ENCODE results near the gene OGN. TPM values are rescaled to one million over a fixed set of nuclear protein-coding genes. Genes with fewer than 3 reads are reported as not detected.
"Not testable (repeated sequence)": the region's sequence is repeated elsewhere in the genome, so short reads cannot be mapped to it uniquely, and the experiment has no call there.

The OGN gene
- total and polyA plus RNA-seq, 2 of the 4 experiments (the other 2 are of a cell fraction) = under 0.01 to 0.10 TPM

- H2BK5ac ChIP-seq (ENCODE audit: low read depth, low read length, poor library complexity, severe bottlenecking); DNase-seq; H3K9me3 ChIP-seq (ENCODE audit: control insufficient read depth, insufficient read depth, low read length); H4K91ac ChIP-seq (ENCODE audit: insufficient read depth, low read depth, low read length); H3K9me1 ChIP-seq (ENCODE audit: insufficient read depth, low read length); H3K27ac ChIP-seq (ENCODE audit: insufficient read depth, low read length); H3K14ac ChIP-seq (replicated peaks; ENCODE audit: low read depth, low read length); H2BK20ac ChIP-seq (ENCODE audit: low read depth, low read length); H2BK120ac ChIP-seq (ENCODE audit: low read depth, low read length); H2AFZ ChIP-seq (replicated peaks; ENCODE audit: low read length, poor library complexity); H4K5ac ChIP-seq (ENCODE audit: low read depth, low read length); H3K18ac ChIP-seq (ENCODE audit: low read depth, low read length); H2AK5ac ChIP-seq (ENCODE audit: low read depth, low read length); H2AK9ac ChIP-seq (replicated peaks; ENCODE audit: low read depth, low read length, poor library complexity); H3K23ac ChIP-seq (ENCODE audit: low read depth, low read length); POLR2A ChIA-PET (ENCODE audit: unreplicated experiment); H4K8ac ChIP-seq (ENCODE audit: low read depth in 2 of 2, low read length in 2 of 2); H3K4me2 ChIP-seq (ENCODE audit: low read depth, low read length); dilution Hi-C loops (cut with HindIII; ENCODE audit: low sequenced_read_pairs, unreplicated experiment); H3K4me1 ChIP-seq (ENCODE audit: control insufficient read depth, insufficient read depth, low read length); ATAC-seq (ENCODE audit: low read depth); in situ Hi-C loops (cut with MboI; ENCODE audit: low sequenced_read_pairs); H3K36me3 ChIP-seq (ENCODE audit: control insufficient read depth, insufficient read depth, low read length); H3K56ac ChIP-seq (ENCODE audit: extremely low read depth, insufficient read depth, low read length); H3K9ac ChIP-seq (ENCODE audit: low read depth, low read length); H3K79me1 ChIP-seq (ENCODE audit: low read depth in 1 of 2, low read length in 2 of 2); H2BK15ac ChIP-seq (ENCODE audit: low read depth, low read length); H3K27me3 ChIP-seq (ENCODE audit: control insufficient read depth, insufficient read depth, low read length); H3K4ac ChIP-seq (ENCODE audit: low read depth, low read length); H3K4me3 ChIP-seq (ENCODE audit: insufficient read depth, low read depth, low read length); H4K20me1 ChIP-seq (ENCODE audit: insufficient read depth, low read length); intact Hi-C loops (cut with micrococcal nuclease); BruUV-seq (replicated peaks): not testable (repeated sequence)
- WGBS, 2 experiments (ENCODE audit: extremely low coverage in 2 of 2, insufficient read length in 1 of 2) = no CpG with 5 or more reads among the region's 4 CpGs
- CTCF ChIA-PET = interaction anchor here (0.6 kb wide), 1 partner anchor 18 kb away, joined by 3 read pairs; no protein-coding TSS in a partner anchor
Measured at GRCh38 chr9:92411157-92411556, 6.8 kb upstream of the OGN start.
